B cell (primary cell): ENCODE results near the gene NNT. TPM values are rescaled to one million over a fixed set of nuclear protein-coding genes. Genes with fewer than 3 reads are reported as not detected.

Source experiments
- ATAC-seq: fragments of 200-7000 bp; cut with Tn5 transposase; one replicate; pipeline ENCODE4 v1.10.0; 2021; ENCODE audit warnings: low read depth, mild to moderate bottlenecking, moderate number of reproducible peaks, moderate library complexity
- CTCF ChIA-PET: fragments of 350-600 bp; sonication (Branson Sonifier 250); formaldehyde crosslinking; loops from one replicate; lab custom pipeline; 2021; ENCODE audit warnings: antibody characterized with exemption, inconsistent platforms; lab: Charles Lee
- POLR2A ChIA-PET: fragments of 350-600 bp; sonication (Branson Sonifier 250); formaldehyde crosslinking; loops from one replicate; lab custom pipeline; 2021; ENCODE audit warnings: antibody characterized with exemption; lab: Charles Lee
- DNase-seq: peaks from one replicate; pipeline ENCODE4 v3.0.0; 2013
- H2AFZ ChIP-seq: 2 replicates; pipeline ENCODE4 v1.6.1; 2012; ENCODE audit warnings: mild to moderate bottlenecking, low read depth, low read length; ENCODE audit not compliant: insufficient read depth, poor library complexity, severe bottlenecking
- H3K27ac ChIP-seq, 2 donors: 1 replicate in 1 of 2; 2 replicates in 1 of 2; pipeline ENCODE4 v1.5.1; 2012 to 2013; ENCODE audit warnings: low read length in 2 of 2, mild to moderate bottlenecking in 2 of 2, moderate library complexity in 1 of 2
- H3K27me3 ChIP-seq, 4 experiments: fragments of 200-600 bp in 1 of 4; sonication (generic) in 1 of 4; replicated peaks in 1 of 4; 1 replicate in 2 of 4; 2 replicates in 2 of 4; pipeline versions ENCODE4 v1.6.1 to v1.7.0; 2013 to 2016; ENCODE audit warnings: low read length in 3 of 4, mild to moderate bottlenecking in 2 of 4, mixed read lengths in 1 of 4, moderate library complexity in 1 of 4; ENCODE audit not compliant: insufficient read depth in 4 of 4, control insufficient read depth in 3 of 4; ENCODE audit errors: control extremely low read depth in 1 of 4
- H3K36me3 ChIP-seq, 2 experiments: replicated peaks in 1 of 2; 1 replicate in 1 of 2; 2 replicates in 1 of 2; pipeline versions ENCODE4 v1.6.1 to v1.7.1; 2013; ENCODE audit warnings: low read length in 1 of 2; ENCODE audit not compliant: insufficient read depth in 2 of 2, control insufficient read depth in 1 of 2; ENCODE audit errors: control extremely low read depth in 1 of 2, extremely low read depth in 1 of 2
- H3K4me1 ChIP-seq, 2 donors: fragments of 200-600 bp in 1 of 2; sonication (generic) in 1 of 2; 1 replicate in 1 of 2; 2 replicates in 1 of 2; pipeline versions ENCODE4 v1.5.1 to v1.6.1; 2013 to 2017; ENCODE audit warnings: low read length in 2 of 2; ENCODE audit not compliant: control insufficient read depth in 2 of 2, insufficient read depth in 2 of 2
- H3K4me2 ChIP-seq: replicated peaks from 2 replicates; pipeline ENCODE3; 2012; ENCODE audit warnings: mild to moderate bottlenecking, low read depth, low read length; ENCODE audit not compliant: poor library complexity, severe bottlenecking
- H3K4me3 ChIP-seq, 5 experiments: fragments of 200-600 bp in 1 of 5; sonication (generic) in 1 of 5; 1 replicate in 3 of 5; 2 replicates in 2 of 5; pipeline versions ENCODE4 v1.5.1 to v1.7.0; 2011 to 2016; ENCODE audit warnings: low read length in 4 of 5, mild to moderate bottlenecking in 4 of 5, low read depth in 2 of 5, control low read depth in 1 of 5, moderate library complexity in 1 of 5; ENCODE audit not compliant: insufficient read depth in 1 of 5; ENCODE audit errors: control extremely low read depth in 1 of 5, extremely low read depth in 1 of 5
- H3K79me2 ChIP-seq: fragments of 200-600 bp; sonication (generic); one replicate; pipeline ENCODE4 v1.6.0; 2016; ENCODE audit warnings: low read length; ENCODE audit not compliant: control insufficient read depth, insufficient read depth
- H3K9ac ChIP-seq: fragments of 200-600 bp; sonication (generic); 2 replicates; pipeline ENCODE4 v1.6.1; 2017; ENCODE audit warnings: mild to moderate bottlenecking, low read length, moderate library complexity
- H3K9me3 ChIP-seq, 3 donors: one replicate each; pipeline versions ENCODE4 v1.6.1 to v1.7.1; 2013; ENCODE audit warnings: low read length in 2 of 3; ENCODE audit not compliant: control insufficient read depth in 2 of 3, insufficient read depth in 1 of 3; ENCODE audit errors: control extremely low read depth in 1 of 3
- H4K20me1 ChIP-seq: 2 replicates; pipeline ENCODE4 v1.6.0; 2012; ENCODE audit warnings: mild to moderate bottlenecking, low read length; ENCODE audit not compliant: insufficient read depth, control insufficient read depth, poor library complexity, severe bottlenecking
- H3K27ac Mint-ChIP-seq: one replicate; pipeline ENCODE4 v1.8.0; 2021; ENCODE audit warnings: mixed read lengths
- H3K27me3 Mint-ChIP-seq: one replicate; pipeline ENCODE4 v1.8.0; 2021; ENCODE audit warnings: mixed read lengths
- H3K4me1 Mint-ChIP-seq: one replicate; pipeline ENCODE4 v1.8.0; 2021; ENCODE audit warnings: mixed read lengths
- H3K4me3 Mint-ChIP-seq: one replicate; pipeline ENCODE4 v1.8.0; 2021; ENCODE audit warnings: mixed read lengths
- H3K9me3 Mint-ChIP-seq: one replicate; pipeline ENCODE4 v1.8.0; 2022; ENCODE audit warnings: mixed read lengths; ENCODE audit not compliant: insufficient read depth
- CTCF ChIP-seq: fragments of 200-600 bp; IDR thresholded peaks from one replicate; pipeline ENCODE4 v1.8.0; 2022; ENCODE audit warnings: antibody characterized with exemption, mild to moderate bottlenecking
- EZH2 ChIP-seq: IDR thresholded peaks from 2 replicates; pipeline ENCODE4 v1.6.1; 2012; ENCODE audit warnings: borderline replicate concordance, low read depth, mild to moderate bottlenecking, moderate library complexity, low read length; ENCODE audit not compliant: insufficient read depth, poor library complexity, severe bottlenecking
- WGBS: methylation state at CpG from one replicate; pipeline ENCODE4 v1.1.5; 2013; ENCODE audit warnings: missing lambda C conversion rate; ENCODE audit not compliant: insufficient coverage; 5-methylcytosine and 5-hydroxymethylcytosine counted together
- intact Hi-C: fragments of 100-400 bp; cut with micrococcal nuclease; formaldehyde crosslinking; loops from one replicate; pipeline ENCODE4 v1.10.0; 2022
- polyA plus RNA-seq: library from polyadenylated mRNA; depleted of rRNA; stranded (reverse); fragments of >200 nt; gene quantifications from 2 replicates; pipeline ENCODE4 v1.2.3, GENCODE V29; 2012
- total RNA-seq, 2 donors: library from RNA; stranded (reverse); fragments of 120-200 nt in 1 of 2; gene quantifications; 1 replicate in 1 of 2; 2 replicates in 1 of 2; pipeline versions ENCODE4 v1.2.3 to v1.2.4, GENCODE V29; 2013 to 2022

The NNT gene
- total and polyA plus RNA-seq, 2 donors (not counting 1 experiment from before 2014, with no cell fraction given) = 17.8 to 61.1 TPM

- no peak overlapping the region for H3K9ac ChIP-seq
- no peak overlapping the region for H3K4me3 Mint-ChIP-seq
- no peaks in the 10 kb centered on the region for H3K27me3 Mint-ChIP-seq
- no peak overlapping the region for H2AFZ ChIP-seq
- H3K9me3 ChIP-seq = no peaks in the 10 kb centered on the region
- ATAC-seq (no peak), DNase-seq (no peak)
- WGBS = 100% methylated on average over 2 of the region's 4 CpGs
- POLR2A ChIA-PET = no interaction called here
- peaks cover 17% of the 10 kb centered on the region for H3K79me2 ChIP-seq
- intact Hi-C loops = no loop called here
- H3K27ac ChIP-seq = no peak overlapping the region
- peaks cover 14 to 63% of the 10 kb centered on the region in 2 experiments for H3K36me3 ChIP-seq
- no peaks in the 10 kb centered on the region for H3K4me1 ChIP-seq
- H4K20me1 ChIP-seq = no peaks in the 10 kb centered on the region
- no peaks in the 10 kb centered on the region for H3K9me3 Mint-ChIP-seq
- no peak overlapping the region for H3K4me3 ChIP-seq
- no peaks in the 10 kb centered on the region for H3K4me1 Mint-ChIP-seq
- CTCF ChIA-PET = no interaction called here
- no peak overlapping the region for H3K4me2 ChIP-seq
- TF ChIP-seq EZH2 (no peak), CTCF (no peak)
- no peaks in the 10 kb centered on the region for H3K27me3 ChIP-seq
- no peak overlapping the region for H3K27ac Mint-ChIP-seq
These were observed 10.4 kb downstream of the NNT start for GRCh38 chr5:43613370-43613769.

- no peaks in the 10 kb centered on the region for H3K4me1 Mint-ChIP-seq
- H3K4me3 ChIP-seq = no peak overlapping the region
- WGBS = 100% methylated on average over 2 of the region's 5 CpGs
- no peak overlapping the region for H3K4me3 Mint-ChIP-seq
- no peaks in the 10 kb centered on the region for H3K4me1 ChIP-seq
- no peaks in the 10 kb centered on the region for H3K9me3 Mint-ChIP-seq
- H3K27ac Mint-ChIP-seq = no peak overlapping the region
- no peak for TF ChIP-seq EZH2
- TF ChIP-seq CTCF = no peak
- no peaks in the 10 kb centered on the region for H3K79me2 ChIP-seq
- no peaks in the 10 kb centered on the region for H4K20me1 ChIP-seq
- H3K27ac ChIP-seq = no peak overlapping the region
- no peak overlapping the region for H2AFZ ChIP-seq
- H3K27me3 Mint-ChIP-seq = no peaks in the 10 kb centered on the region
- no peak for DNase-seq
- H3K36me3 ChIP-seq = peaks cover 14 to 56% of the 10 kb centered on the region in 2 experiments
- ChIA-PET POLR2A (no interaction called here), CTCF (interaction anchor here (1.8 kb wide), 1 partner anchor 9 kb away, joined by 4 read pairs; no protein-coding TSS in a partner anchor)
- H3K9me3 ChIP-seq = no peaks in the 10 kb centered on the region
- no peak overlapping the region for H3K9ac ChIP-seq
- ATAC-seq = no peak
- intact Hi-C loops = no loop called here
- no peak overlapping the region for H3K4me2 ChIP-seq
- H3K27me3 ChIP-seq = no peaks in the 10 kb centered on the region
These were observed 12.6 kb downstream of the NNT start for GRCh38 chr5:43615445-43616184.
